OCI-LY7 (cell line): ENCODE results near the gene LRRC34. TPM values are rescaled to one million over a fixed set of nuclear protein-coding genes. Genes with fewer than 3 reads are reported as not detected.
A peak's percentile ranks its signal among the peaks of the same experiment; 100 is the strongest.

Source experiments
- BruUV-seq: library from RNA; stranded (reverse); fragments of 400-500 nt; replicated peaks from 2 replicates; lab custom pipeline; 2021; lab: Mats Ljungman, UMichigan
- CTCF ChIA-PET: fragments of 300-600 bp; sonication (Branson Sonifier 250); formaldehyde crosslinking; loops from one replicate; lab custom pipeline; 2022; ENCODE audit warnings: antibody characterized with exemption; ENCODE audit not compliant: unreplicated experiment; lab: Charles Lee
- POLR2A ChIA-PET: fragments of 300-600 bp; sonication (Branson Sonifier 250); formaldehyde crosslinking; loops from one replicate; lab custom pipeline; 2022; ENCODE audit warnings: antibody characterized with exemption; lab: Charles Lee
- DNase-seq: peaks from one replicate; pipeline ENCODE4 v3.0.0-alpha.2; 2015; ENCODE audit warnings: low spot score
- H2AFZ ChIP-seq: fragments of 200-600 bp; sonication (generic), shearing (Covaris generic); 2 replicates; pipeline ENCODE4 v1.6.1; 2014; ENCODE audit warnings: mild to moderate bottlenecking, antibody characterized with exemption, low read length, moderate library complexity
- H3K27ac ChIP-seq: fragments of 200-600 bp; sonication (generic); 2 replicates; pipeline ENCODE4 v1.5.1; 2014; ENCODE audit warnings: mixed run types, low read depth, mild to moderate bottlenecking, moderate library complexity, low read length, inconsistent platforms; ENCODE audit not compliant: poor library complexity, severe bottlenecking
- H3K36me3 ChIP-seq: fragments of 200-600 bp; sonication (generic); 2 replicates; pipeline ENCODE4 v1.6.1; 2014; ENCODE audit warnings: mild to moderate bottlenecking, antibody characterized with exemption, low read length, moderate library complexity, mixed read lengths; ENCODE audit not compliant: insufficient read depth
- H3K4me1 ChIP-seq: fragments of 200-600 bp; sonication (generic); 2 replicates; pipeline ENCODE4 v1.5.1; 2014; ENCODE audit warnings: mild to moderate bottlenecking, low read length; ENCODE audit not compliant: insufficient read depth, poor library complexity, severe bottlenecking
- H3K4me2 ChIP-seq: fragments of 200-600 bp; sonication (generic); 2 replicates; pipeline ENCODE4 v1.6.1; 2014; ENCODE audit warnings: mild to moderate bottlenecking, low read length
- H3K4me3 ChIP-seq: fragments of 200-600 bp; sonication (generic); 2 replicates; pipeline ENCODE4 v1.5.1; 2014; ENCODE audit warnings: mild to moderate bottlenecking, low read depth, low read length; ENCODE audit not compliant: poor library complexity, severe bottlenecking
- H3K79me2 ChIP-seq: fragments of 200-600 bp; sonication (generic); 2 replicates; pipeline ENCODE4 v1.6.1; 2016; ENCODE audit warnings: low read depth, mild to moderate bottlenecking, low read length, moderate library complexity, mixed read lengths; ENCODE audit not compliant: insufficient read depth
- H3K9me2 ChIP-seq: fragments of 200-600 bp; sonication (generic); 2 replicates; pipeline ENCODE4 v1.6.1; 2016; ENCODE audit warnings: mild to moderate bottlenecking, low read length, mixed read lengths; ENCODE audit not compliant: insufficient read depth
- H3K9me3 ChIP-seq: fragments of 200-600 bp; sonication (generic); 2 replicates; pipeline ENCODE4 v1.6.1; 2014; ENCODE audit warnings: mild to moderate bottlenecking, mixed run types, low read length, mixed read lengths
- H4K20me1 ChIP-seq: fragments of 200-600 bp; sonication (generic); 2 replicates; pipeline ENCODE4 v1.6.1; 2014; ENCODE audit warnings: mild to moderate bottlenecking, antibody characterized with exemption, low read length, moderate library complexity, mixed read lengths; ENCODE audit not compliant: insufficient read depth
- EZH2phosphoT487 ChIP-seq: fragments of 200-600 bp; sonication (generic); IDR thresholded peaks from 2 replicates; pipeline ENCODE4 v1.6.1; 2018; ENCODE audit warnings: low read depth, borderline replicate concordance, mild to moderate bottlenecking, mixed run types, antibody characterized with exemption, low read length, moderate library complexity, mixed read lengths
- intact Hi-C: fragments of 100-400 bp; cut with micrococcal nuclease; formaldehyde crosslinking; loops from one replicate; pipeline ENCODE4 v1.10.0; 2022; ENCODE audit not compliant: unreplicated experiment
- total RNA-seq, 2 experiments: library from RNA; depleted of rRNA in 1 of 2; stranded (reverse); fragments of >200 nt in 1 of 2; shearing (Covaris generic) in 1 of 2; gene quantifications; 2 replicates each; pipeline ENCODE4 v1.2.3, GENCODE V29; 2014 to 2022
- TF ChIP-seq, protein P1 (sequence below): fragments of 200-600 bp; sonication (generic); conservative IDR thresholded peaks from 2 replicates; pipeline ENCODE4 v1.5.1; 2014; ENCODE audit warnings: mild to moderate bottlenecking, antibody characterized with exemption, low read length, moderate library complexity, mixed read lengths

The LRRC34 gene
- total RNA-seq, 2 experiments from 2014 or later = 2.2 to 3.3 TPM

DNA sequence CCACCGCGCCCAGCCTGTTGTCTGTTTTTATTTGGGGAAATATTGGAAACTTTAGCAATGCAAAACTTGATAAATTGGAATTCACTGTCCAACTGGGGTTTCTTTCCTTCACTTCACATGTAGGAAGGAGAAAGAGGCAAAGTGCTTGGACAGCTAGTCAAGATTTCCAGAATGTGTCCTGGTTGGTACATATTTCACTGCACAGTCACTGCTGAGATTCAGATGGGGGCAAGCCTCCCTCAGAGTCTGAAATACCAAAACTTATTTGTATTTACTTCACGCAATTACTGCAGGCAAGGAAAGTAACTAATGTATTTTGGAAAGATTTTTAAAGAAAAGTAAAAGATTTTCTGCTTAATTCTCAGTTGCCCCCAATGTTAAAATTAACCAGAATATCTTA, 36.0 kb upstream of the LRRC34 start:
- DNase-seq = no peak
- Histone ChIP-seq H3K4me2 (no peak overlapping the region), H3K4me1 (peaks cover 23% of the 10 kb centered on the region), H3K9me2 (no peaks in the 10 kb centered on the region), H3K4me3 (no peak overlapping the region), H3K9me3 (no peaks in the 10 kb centered on the region), H4K20me1 (no peaks in the 10 kb centered on the region), H2AFZ (no peak overlapping the region), H3K36me3 (no peaks in the 10 kb centered on the region), H3K79me2 (no peaks in the 10 kb centered on the region), H3K27ac (no peak overlapping the region)
- intact Hi-C loops = loop anchor here (5.0 kb wide), 1 partner anchor 86 kb away; no protein-coding TSS in a partner anchor
- CTCF ChIA-PET = no interaction called here
- no TSS peak for BruUV-seq
- TF ChIP-seq EZH2phosphoT487 = no peak
- TF ChIP-seq, protein P1, sequence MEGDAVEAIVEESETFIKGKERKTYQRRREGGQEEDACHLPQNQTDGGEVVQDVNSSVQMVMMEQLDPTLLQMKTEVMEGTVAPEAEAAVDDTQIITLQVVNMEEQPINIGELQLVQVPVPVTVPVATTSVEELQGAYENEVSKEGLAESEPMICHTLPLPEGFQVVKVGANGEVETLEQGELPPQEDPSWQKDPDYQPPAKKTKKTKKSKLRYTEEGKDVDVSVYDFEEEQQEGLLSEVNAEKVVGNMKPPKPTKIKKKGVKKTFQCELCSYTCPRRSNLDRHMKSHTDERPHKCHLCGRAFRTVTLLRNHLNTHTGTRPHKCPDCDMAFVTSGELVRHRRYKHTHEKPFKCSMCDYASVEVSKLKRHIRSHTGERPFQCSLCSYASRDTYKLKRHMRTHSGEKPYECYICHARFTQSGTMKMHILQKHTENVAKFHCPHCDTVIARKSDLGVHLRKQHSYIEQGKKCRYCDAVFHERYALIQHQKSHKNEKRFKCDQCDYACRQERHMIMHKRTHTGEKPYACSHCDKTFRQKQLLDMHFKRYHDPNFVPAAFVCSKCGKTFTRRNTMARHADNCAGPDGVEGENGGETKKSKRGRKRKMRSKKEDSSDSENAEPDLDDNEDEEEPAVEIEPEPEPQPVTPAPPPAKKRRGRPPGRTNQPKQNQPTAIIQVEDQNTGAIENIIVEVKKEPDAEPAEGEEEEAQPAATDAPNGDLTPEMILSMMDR = no peak
- POLR2A ChIA-PET = interaction anchor here (0.6 kb wide), 2 partner anchors 44 to 201 kb away, joined by 3 to 4 read pairs; no protein-coding TSS in a partner anchor

DNA sequence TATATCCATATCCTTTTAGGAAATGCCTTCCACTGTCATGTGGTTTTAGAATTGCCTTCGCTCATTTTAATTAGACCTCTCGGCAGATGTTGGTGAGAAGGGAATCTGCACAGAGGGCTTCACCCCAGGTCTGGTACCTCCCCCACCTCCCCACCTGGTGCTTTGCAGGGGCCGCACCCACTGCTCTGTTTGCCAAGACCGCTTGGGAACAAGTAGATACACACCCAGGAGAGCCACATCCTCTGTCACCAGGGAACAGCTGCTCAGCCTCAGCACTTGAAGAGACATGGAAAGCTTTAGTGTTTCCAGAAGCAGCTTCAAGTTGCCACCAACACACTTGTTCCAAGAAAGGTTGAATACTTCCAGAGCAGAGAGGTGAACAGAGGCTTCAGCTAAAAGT, 35.2 kb upstream of the LRRC34 start:
- Histone ChIP-seq H3K4me1 (peaks cover 28% of the 10 kb centered on the region), H3K27ac (no peak overlapping the region), H4K20me1 (no peaks in the 10 kb centered on the region), H3K79me2 (no peaks in the 10 kb centered on the region), H3K36me3 (no peaks in the 10 kb centered on the region), H3K9me2 (no peaks in the 10 kb centered on the region), H3K4me3 (no peak overlapping the region), H3K9me3 (no peaks in the 10 kb centered on the region), H3K4me2 (no peak overlapping the region), H2AFZ (no peak overlapping the region)
- ChIA-PET POLR2A (interaction anchor here (0.6 kb wide), 1 partner anchor 43 kb away, joined by 3 read pairs; no protein-coding TSS in a partner anchor), CTCF (no interaction called here)
- intact Hi-C loops = loop anchor here (5.0 kb wide), 1 partner anchor 86 kb away; no protein-coding TSS in a partner anchor
- BruUV-seq = no TSS peak
- no peak for DNase-seq
- no peak for TF ChIP-seq EZH2phosphoT487
- TF ChIP-seq, protein P1 = no peak

DNA sequence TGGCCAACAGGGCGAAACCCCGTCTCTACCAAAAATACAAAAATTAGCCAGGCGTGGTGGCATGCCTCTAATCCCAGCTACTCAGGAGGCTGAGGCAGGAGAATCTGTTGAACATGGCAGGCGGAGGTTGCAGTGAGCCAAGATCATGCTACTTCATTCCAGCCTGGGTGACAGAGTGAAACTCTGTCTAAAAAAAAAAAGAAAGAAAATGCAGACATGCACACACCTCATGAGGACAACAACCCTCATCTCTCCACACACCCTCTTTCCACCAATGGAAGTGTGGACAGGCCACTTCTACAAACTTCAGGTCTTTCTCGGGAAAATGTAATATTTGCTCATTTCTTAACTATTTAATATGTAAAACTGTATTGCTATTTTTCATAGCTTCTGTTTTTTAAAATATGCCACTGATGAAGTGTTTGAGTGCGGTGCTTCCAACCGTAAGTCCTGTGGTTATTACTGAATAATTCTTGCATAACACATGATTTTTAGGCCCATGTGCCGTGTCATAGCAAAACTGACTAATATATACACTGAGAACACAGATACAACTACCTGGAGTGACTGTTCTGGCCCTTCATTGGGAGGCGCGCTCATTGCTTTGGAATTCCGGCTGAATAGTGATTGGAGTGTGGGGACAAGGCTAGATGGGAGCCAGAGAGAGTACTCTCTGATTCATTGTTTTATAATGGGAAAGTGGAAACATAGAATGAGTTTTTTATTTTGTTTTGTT, 33.9 kb upstream of the LRRC34 start:
- Histone ChIP-seq H3K4me3 (no peak overlapping the region), H3K27ac (no peak overlapping the region), H2AFZ (peak overlapping the region; percentile 95), H3K9me2 (no peaks in the 10 kb centered on the region), H4K20me1 (no peaks in the 10 kb centered on the region), H3K4me1 (peaks cover 34% of the 10 kb centered on the region), H3K36me3 (no peaks in the 10 kb centered on the region), H3K9me3 (no peaks in the 10 kb centered on the region), H3K79me2 (no peaks in the 10 kb centered on the region), H3K4me2 (peak overlapping the region; percentile 52)
- POLR2A ChIA-PET = interaction anchor here (0.6 to 2.1 kb wide), 6 partner anchors 10 to 71 kb away, joined by 3 to 6 read pairs (median 3); no protein-coding TSS in a partner anchor
- no peak for DNase-seq
- intact Hi-C loops = loop anchor here (5.0 kb wide), 1 partner anchor 84 kb away; no protein-coding TSS in a partner anchor
- no TSS peak for BruUV-seq
- CTCF ChIA-PET = no interaction called here
- TF ChIP-seq, protein P1 = no peak
- TF ChIP-seq EZH2phosphoT487 = no peak
